C4-2B (cell line): Measurements from ENCODE around the gene MBD3L4.
A peak's percentile ranks its signal among the peaks of the same experiment; 100 is the strongest.

ENCODE experiments used
- CTCF ChIP-seq: fragments of 450-650 bp; conservative IDR thresholded peaks from 2 replicates; pipeline ENCODE4 v1.5.1; 2017; ENCODE audit warnings: mild to moderate bottlenecking
- ZFX ChIP-seq: fragments of 450-650 bp; IDR thresholded peaks from 2 replicates; pipeline ENCODE4 v1.6.1; 2017

- TF ChIP-seq CTCF (peak; percentile 90), ZFX (no peak)
Observed at GRCh38 chr19:7004313-7004931, 35.6 kb downstream of the MBD3L4 start.
